ENCODE results near the gene PLEKHG1. TPM values are rescaled to one million over a fixed set of nuclear protein-coding genes. Genes with fewer than 3 reads are reported as not detected.

Gene PLEKHG1
- total and polyA plus RNA-seq, 2 experiments from 2014 or later: 0.89 to 2.5 TPM

DNA sequence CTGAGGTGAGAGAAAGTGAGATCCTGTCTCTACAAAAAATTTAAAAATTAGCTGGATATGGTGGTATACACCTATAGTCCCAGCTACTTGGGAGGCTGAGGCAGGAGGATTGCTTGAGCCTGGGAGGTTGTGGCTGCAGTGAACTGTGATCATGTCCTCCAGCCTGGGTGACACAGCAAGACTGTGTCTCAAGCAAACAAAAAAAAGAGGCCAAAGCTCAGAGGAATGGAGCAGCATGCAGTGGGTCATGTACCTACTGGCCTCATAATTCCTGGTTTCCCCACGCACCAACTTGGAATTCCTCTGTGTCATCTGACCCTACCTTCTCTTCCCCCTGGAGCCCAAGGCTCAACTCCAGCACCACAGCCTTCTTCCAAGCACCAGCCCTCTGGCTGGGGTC, 15.1 kb upstream of the PLEKHG1 start (continued):
- TF ChIP-seq POLR2AphosphoS5 (IDR thresholded peaks at IDR 0.05; ENCODE audit: low read depth): no peak
- TF ChIP-seq, protein P1, sequence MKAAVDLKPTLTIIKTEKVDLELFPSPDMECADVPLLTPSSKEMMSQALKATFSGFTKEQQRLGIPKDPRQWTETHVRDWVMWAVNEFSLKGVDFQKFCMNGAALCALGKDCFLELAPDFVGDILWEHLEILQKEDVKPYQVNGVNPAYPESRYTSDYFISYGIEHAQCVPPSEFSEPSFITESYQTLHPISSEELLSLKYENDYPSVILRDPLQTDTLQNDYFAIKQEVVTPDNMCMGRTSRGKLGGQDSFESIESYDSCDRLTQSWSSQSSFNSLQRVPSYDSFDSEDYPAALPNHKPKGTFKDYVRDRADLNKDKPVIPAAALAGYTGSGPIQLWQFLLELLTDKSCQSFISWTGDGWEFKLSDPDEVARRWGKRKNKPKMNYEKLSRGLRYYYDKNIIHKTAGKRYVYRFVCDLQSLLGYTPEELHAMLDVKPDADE (IDR thresholded peaks at IDR 0.05): no peak
- no peak for TF ChIP-seq EZH2phosphoT487 (IDR thresholded peaks at IDR 0.05; ENCODE audit: unreplicated experiment)
- TF ChIP-seq ZNF331 (CRISPR knock-in tag; IDR thresholded peaks at IDR 0.05; ENCODE audit: low read depth): no peak

DNA sequence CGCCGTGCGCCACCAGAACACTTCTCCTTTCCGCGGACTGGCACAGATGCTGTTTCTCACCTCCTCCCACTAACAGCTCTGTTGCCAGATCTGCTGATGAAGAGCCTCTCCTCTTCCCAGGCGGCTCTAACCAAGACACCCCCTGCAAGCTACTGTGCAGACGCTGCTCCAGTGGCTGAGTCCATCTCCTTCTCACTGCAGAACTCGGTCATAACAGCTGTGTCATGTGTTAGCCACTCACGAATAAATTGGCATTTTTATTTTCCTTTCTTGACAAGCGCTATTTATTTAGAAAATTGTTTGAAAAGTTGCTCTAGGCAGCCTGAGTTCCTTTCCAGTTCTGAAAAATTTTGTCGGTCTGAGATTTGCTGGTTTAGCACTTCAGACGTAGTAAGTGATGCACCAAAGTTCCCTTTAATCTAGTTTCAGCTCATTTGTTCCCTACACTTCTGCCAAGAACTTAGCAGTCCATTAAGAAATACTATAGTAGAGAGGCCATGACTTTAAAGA, 12.8 kb upstream of the PLEKHG1 start:
- Histone ChIP-seq H2AFZ (no peak overlapping the region), H3K4me1 (ENCODE audit: insufficient read depth) (no peaks in the 10 kb centered on the region), H3K27ac (ENCODE audit: low read depth) (no peak overlapping the region), H3K36me3 (ENCODE audit: insufficient read depth) (no peaks in the 10 kb centered on the region), H3K9me2 (ENCODE audit: insufficient read depth) (no peaks in the 10 kb centered on the region), H3K4me2 (no peak overlapping the region), H3K4me3 (no peak overlapping the region), H4K20me1 (replicated peaks; ENCODE audit: insufficient read depth) (no peaks in the 10 kb centered on the region), H3K27me3 (ENCODE audit: insufficient read depth) (no peaks in the 10 kb centered on the region), H3K79me2 (replicated peaks; ENCODE audit: insufficient read depth) (no peaks in the 10 kb centered on the region), H3F3A (replicated peaks; ENCODE audit: low read depth) (no peaks in the 10 kb centered on the region)
- DNase-seq (ENCODE audit: low spot score): no peak
- no peaks in the 10 kb centered on the region for H3K36me3 Mint-ChIP-seq (ENCODE audit: low read depth)
- ATAC-seq: no peak
- H3K27me3 Mint-ChIP-seq (ENCODE audit: insufficient read depth, low read depth, poor library complexity): no peaks in the 10 kb centered on the region
- H3K4me1 Mint-ChIP-seq: peaks cover 6% of the 10 kb centered on the region; the same call in 2 of the 3 replicates
- no peak for TF ChIP-seq ZNF114 (CRISPR knock-in tag; IDR thresholded peaks at IDR 0.05)
- no peak for TF ChIP-seq EZH2 (IDR thresholded peaks at IDR 0.05; ENCODE audit: low read depth, unreplicated experiment)
- TF ChIP-seq ZNF331 (CRISPR knock-in tag; IDR thresholded peaks at IDR 0.05; ENCODE audit: low read depth): no peak
- TF ChIP-seq, protein P2, sequence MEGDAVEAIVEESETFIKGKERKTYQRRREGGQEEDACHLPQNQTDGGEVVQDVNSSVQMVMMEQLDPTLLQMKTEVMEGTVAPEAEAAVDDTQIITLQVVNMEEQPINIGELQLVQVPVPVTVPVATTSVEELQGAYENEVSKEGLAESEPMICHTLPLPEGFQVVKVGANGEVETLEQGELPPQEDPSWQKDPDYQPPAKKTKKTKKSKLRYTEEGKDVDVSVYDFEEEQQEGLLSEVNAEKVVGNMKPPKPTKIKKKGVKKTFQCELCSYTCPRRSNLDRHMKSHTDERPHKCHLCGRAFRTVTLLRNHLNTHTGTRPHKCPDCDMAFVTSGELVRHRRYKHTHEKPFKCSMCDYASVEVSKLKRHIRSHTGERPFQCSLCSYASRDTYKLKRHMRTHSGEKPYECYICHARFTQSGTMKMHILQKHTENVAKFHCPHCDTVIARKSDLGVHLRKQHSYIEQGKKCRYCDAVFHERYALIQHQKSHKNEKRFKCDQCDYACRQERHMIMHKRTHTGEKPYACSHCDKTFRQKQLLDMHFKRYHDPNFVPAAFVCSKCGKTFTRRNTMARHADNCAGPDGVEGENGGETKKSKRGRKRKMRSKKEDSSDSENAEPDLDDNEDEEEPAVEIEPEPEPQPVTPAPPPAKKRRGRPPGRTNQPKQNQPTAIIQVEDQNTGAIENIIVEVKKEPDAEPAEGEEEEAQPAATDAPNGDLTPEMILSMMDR (conservative IDR thresholded peaks at IDR 0.05; ENCODE audit: low read depth in 2 of 2): no peak
- no peak for TF ChIP-seq EZH2phosphoT487 (IDR thresholded peaks at IDR 0.05; ENCODE audit: unreplicated experiment)
- TF ChIP-seq, protein P3, sequence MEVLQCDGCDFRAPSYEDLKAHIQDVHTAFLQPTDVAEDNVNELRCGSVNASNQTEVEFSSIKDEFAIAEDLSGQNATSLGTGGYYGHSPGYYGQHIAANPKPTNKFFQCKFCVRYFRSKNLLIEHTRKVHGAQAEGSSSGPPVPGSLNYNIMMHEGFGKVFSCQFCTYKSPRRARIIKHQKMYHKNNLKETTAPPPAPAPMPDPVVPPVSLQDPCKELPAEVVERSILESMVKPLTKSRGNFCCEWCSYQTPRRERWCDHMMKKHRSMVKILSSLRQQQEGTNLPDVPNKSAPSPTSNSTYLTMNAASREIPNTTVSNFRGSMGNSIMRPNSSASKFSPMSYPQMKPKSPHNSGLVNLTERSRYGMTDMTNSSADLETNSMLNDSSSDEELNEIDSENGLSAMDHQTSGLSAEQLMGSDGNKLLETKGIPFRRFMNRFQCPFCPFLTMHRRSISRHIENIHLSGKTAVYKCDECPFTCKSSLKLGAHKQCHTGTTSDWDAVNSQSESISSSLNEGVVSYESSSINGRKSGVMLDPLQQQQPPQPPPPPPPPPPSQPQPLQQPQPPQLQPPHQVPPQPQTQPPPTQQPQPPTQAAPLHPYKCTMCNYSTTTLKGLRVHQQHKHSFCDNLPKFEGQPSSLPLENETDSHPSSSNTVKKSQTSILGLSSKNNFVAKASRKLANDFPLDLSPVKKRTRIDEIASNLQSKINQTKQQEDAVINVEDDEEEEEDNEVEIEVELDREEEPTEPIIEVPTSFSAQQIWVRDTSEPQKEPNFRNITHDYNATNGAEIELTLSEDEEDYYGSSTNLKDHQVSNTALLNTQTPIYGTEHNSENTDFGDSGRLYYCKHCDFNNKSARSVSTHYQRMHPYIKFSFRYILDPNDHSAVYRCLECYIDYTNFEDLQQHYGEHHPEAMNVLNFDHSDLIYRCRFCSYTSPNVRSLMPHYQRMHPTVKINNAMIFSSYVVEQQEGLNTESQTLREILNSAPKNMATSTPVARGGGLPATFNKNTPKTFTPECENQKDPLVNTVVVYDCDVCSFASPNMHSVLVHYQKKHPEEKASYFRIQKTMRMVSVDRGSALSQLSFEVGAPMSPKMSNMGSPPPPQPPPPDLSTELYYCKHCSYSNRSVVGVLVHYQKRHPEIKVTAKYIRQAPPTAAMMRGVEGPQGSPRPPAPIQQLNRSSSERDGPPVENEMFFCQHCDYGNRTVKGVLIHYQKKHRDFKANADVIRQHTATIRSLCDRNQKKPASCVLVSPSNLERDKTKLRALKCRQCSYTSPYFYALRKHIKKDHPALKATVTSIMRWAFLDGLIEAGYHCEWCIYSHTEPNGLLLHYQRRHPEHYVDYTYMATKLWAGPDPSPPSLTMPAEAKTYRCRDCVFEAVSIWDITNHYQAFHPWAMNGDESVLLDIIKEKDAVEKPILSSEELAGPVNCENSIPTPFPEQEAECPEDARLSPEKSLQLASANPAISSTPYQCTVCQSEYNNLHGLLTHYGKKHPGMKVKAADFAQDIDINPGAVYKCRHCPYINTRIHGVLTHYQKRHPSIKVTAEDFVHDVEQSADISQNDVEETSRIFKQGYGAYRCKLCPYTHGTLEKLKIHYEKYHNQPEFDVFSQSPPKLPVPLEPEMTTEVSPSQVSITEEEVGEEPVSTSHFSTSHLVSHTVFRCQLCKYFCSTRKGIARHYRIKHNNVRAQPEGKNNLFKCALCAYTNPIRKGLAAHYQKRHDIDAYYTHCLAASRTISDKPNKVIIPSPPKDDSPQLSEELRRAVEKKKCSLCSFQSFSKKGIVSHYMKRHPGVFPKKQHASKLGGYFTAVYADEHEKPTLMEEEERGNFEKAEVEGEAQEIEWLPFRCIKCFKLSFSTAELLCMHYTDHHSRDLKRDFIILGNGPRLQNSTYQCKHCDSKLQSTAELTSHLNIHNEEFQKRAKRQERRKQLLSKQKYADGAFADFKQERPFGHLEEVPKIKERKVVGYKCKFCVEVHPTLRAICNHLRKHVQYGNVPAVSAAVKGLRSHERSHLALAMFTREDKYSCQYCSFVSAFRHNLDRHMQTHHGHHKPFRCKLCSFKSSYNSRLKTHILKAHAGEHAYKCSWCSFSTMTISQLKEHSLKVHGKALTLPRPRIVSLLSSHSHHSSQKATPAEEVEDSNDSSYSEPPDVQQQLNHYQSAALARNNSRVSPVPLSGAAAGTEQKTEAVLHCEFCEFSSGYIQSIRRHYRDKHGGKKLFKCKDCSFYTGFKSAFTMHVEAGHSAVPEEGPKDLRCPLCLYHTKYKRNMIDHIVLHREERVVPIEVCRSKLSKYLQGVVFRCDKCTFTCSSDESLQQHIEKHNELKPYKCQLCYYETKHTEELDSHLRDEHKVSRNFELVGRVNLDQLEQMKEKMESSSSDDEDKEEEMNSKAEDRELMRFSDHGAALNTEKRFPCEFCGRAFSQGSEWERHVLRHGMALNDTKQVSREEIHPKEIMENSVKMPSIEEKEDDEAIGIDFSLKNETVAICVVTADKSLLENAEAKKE (CRISPR knock-in tag; IDR thresholded peaks at IDR 0.05): no peak
- TF ChIP-seq, protein P1 (IDR thresholded peaks at IDR 0.05): no peak
- H3K9me3 Mint-ChIP-seq: no peaks in the 10 kb centered on the region
- H3K4me3 Mint-ChIP-seq: no peak overlapping the region
- H3K27ac Mint-ChIP-seq: no peak overlapping the region
